TTC549 (cell line): ENCODE measurements around the gene SLC6A14.

Source experiments
- FAIRE-seq: peaks from 2 replicates; lab custom pipeline; 2012; peaks lifted over from hg19 to GRCh38; lab: Jason Lieb, UNC

SLC6A14 gene

GRCh38 chrX:116436358-116436816, at the start of gene SLC6A14:
Gene SLC6A14 (plus strand): TSS chrX:116436606. CDS start chrX:116436710, 104 bp downstream.
- no peak for FAIRE-seq

- no peak for FAIRE-seq
These were observed 40.7 kb upstream of the SLC6A14 start for GRCh38 chrX:116395752-116396151.

- FAIRE-seq, result no peak
These were observed 36.7 kb upstream of the SLC6A14 start for GRCh38 chrX:116399681-116400080.

GRCh38 chrX:116409219-116409618, 27.2 kb upstream of the SLC6A14 start:
- FAIRE-seq, result no peak

GRCh38 chrX:116413273-116413672, 23.1 kb upstream of the SLC6A14 start:
- no peak for FAIRE-seq

- FAIRE-seq, result no peak
These were observed 19.2 kb upstream of the SLC6A14 start for GRCh38 chrX:116417214-116417613.

- no peak for FAIRE-seq
These were observed 18.4 kb upstream of the SLC6A14 start for GRCh38 chrX:116417968-116418367.

GRCh38 chrX:116427978-116428377, 8.4 kb upstream of the SLC6A14 start:
- no peak for FAIRE-seq

- no peak for FAIRE-seq
These were observed 809 bp upstream of the SLC6A14 start for GRCh38 chrX:116435597-116435996.

GRCh38 chrX:116449156-116449555, 12.8 kb downstream of the SLC6A14 start:
- FAIRE-seq, result no peak

- FAIRE-seq, result no peak
These were observed 26.4 kb downstream of the SLC6A14 start, which contains the start of gene CT83 for GRCh38 chrX:116462822-116463221. Gene CT83 (minus strand): TSS chrX:116462976. CDS start chrX:116462856, 120 bp downstream.

GRCh38 chrX:116480059-116480458, 43.7 kb downstream of the SLC6A14 start:
- FAIRE-seq, result no peak

- FAIRE-seq, result peak; percentile 86
These were observed 53.7 kb downstream of the SLC6A14 start for GRCh38 chrX:116490104-116490503.

GRCh38 chrX:116493271-116493670, 56.9 kb downstream of the SLC6A14 start:
- no peak for FAIRE-seq

GRCh38 chrX:116499780-116500179, 63.4 kb downstream of the SLC6A14 start:
- no peak for FAIRE-seq
